GM20431 (cell line): Measurements from ENCODE around the gene ADIPOQ.
"Not testable (repeated sequence)": the region's sequence is repeated elsewhere in the genome, so short reads cannot be mapped to it uniquely, and the experiment has no call there.

Experiments
- in situ Hi-C: fragments of 300-500 bp; cut with MseI, MboI; formaldehyde crosslinking; loops from one replicate; pipeline ENCODE4 v1.15.0; 2020; ENCODE audit warnings: low sequenced_read_pairs; ENCODE audit not compliant: unreplicated experiment

The ADIPOQ gene

DNA sequence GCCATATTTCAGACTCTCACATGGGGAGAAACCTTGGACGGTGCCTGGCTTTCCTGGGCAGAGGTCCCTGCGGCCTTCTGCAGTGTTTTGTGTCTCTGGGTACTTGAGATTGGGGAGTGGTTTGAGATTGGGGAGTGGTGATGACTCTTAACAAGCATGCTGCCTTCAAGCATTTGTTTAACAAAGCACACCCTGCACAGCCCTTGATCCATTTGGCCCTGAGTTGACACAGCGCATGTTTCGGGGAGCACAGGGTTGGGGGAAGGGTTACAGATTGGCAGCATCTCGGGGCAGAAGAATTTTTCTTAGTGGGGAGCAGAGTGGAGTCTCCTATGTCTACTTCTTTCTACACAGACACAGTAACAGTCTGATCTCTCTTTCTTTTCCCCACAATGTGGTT lies 23.6 kb downstream of the ADIPOQ start:
- in situ Hi-C loops, result not testable (repeated sequence)

DNA sequence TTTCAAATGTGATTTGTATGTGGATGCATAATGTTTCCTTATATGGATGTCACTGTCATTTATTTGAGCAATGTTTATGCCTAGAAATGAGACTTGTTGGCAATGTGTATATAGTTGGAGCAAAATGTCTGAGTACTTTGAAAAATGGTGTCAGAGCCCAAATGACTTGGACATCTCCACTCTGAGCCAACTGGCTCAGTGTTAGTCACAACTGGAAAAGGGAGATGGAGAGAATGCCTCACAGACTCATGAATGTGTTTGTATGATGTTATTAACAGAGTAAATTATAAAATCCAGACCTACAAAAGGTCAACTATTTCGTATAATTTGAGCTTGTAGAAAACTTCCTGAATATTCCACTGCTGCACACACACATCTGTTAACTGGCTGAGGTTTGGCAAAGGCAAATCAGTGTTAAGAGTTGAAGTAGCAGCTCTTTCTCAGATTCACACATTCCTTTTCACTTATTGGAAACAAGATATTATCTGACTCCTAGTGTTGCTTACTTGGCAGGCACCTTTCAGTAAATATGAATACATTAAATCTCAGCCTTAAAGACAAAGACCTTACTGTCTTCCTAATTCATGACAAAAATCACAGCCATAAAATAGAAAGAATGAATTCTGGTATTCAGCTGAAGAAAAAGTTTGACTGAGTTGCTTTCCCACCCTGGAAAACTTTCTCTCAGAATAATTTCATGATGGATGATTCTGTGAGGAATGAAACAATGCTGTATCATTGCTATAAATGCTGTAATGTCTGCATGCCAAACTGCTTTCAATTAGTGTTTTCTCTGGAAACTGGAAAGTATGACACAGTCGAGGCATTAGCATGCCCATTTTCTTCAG lies 27.0 kb downstream of the ADIPOQ start:
- in situ Hi-C loops, result no loop called here

DNA sequence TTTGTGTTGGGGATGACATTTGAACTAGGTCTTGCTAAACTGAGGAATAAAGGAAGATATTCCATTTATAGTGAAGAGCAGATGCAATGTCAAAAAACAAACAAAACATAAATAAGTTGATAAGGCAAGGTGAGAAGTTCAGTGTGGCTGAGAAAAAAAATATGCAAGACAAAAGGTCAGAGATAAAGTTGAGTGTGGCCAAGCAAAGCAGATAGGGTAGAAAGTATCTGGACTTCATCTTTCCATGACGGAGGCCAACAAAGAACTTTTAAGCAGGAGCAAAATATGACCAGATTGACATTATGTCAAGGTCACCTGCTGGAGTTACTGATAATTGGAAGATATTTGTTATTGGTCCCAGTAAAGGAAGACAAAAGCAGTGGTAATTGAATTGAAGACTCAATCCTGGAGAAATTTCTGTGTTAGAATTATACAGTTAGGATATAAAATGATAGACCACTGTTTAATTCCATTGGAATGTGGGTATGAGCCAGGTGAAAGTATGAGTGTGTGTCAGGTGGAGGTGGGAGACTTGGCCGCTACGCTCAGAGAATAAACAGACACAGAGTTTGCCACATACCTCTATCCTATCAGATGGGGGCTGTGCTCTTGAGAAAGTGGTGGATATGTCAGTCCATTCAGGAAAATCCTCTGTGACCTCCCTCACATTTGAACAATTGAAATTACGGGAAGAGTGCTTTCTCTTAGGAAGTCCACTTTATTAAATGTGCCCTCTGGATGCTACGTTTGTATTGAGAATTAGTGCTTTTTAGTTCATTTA lies 28.1 kb downstream of the ADIPOQ start:
- in situ Hi-C loops, result no loop called here

DNA sequence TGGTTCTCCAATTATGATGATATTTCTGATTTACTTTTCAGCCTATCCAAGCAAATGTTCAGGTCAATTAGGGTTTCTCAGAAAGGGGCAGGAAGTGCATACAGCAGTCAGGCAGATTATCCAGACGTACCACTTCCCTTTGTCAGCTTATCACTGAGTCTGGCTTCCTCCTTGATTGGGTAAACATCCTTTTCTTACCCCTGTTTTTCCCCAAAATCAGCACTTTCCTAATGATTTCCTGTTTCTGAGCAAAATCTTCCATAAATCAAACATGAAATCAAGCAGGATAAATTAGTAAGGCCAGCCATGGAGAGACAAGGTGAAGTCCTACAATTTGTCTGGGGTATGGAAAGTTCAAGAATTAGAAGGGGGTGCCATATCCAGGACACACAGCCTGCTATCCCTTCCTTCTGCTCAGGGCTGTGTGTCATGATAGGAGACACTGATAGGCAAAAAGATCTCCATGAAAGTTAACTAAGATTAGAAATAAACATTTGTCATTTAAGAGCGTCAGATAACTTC lies 29.0 kb downstream of the ADIPOQ start:
- in situ Hi-C loops, result no loop called here

DNA sequence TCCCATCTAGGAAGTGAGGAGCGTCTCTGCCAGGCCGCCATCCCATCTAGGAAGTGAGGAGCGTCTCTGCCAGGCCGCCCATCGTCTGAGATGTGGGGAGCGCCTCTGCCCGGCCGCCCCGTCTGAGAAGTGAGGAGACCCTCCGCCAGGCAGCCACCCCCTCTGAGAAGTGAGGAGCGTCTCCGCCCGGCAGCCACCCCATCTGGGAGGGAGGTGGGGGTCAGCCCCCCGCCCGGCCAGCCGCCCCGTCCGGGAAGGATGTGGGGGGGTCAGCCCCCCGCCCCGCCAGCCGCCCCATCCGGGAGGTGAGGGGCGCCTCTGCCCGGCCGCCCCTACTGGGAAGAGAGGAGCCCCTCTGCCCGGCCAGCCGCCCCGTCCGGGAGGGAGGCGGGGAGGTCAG lies 31.3 kb downstream of the ADIPOQ start:
- in situ Hi-C loops, result not testable (repeated sequence)

DNA sequence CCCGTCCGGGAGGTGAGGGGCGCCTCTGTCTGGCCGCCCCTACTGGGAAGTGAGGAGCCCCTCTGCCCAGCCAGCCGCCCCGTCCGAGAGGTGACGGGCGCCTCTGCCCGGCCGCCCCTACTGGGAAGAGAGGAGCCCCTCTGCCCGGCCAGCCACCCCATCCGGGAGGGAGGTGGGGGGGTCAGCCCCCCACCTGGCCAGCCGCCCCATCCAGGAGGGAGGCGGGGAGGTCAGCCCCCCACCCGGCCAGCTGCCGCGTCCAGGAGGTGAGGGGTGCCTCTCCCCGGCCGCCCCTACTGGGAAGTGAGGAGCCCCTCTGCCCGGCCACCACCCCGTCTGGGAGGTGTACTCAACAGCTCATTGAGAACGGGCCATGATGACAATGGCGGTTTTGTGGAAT lies 31.7 kb downstream of the ADIPOQ start:
- in situ Hi-C loops, result not testable (repeated sequence)

DNA sequence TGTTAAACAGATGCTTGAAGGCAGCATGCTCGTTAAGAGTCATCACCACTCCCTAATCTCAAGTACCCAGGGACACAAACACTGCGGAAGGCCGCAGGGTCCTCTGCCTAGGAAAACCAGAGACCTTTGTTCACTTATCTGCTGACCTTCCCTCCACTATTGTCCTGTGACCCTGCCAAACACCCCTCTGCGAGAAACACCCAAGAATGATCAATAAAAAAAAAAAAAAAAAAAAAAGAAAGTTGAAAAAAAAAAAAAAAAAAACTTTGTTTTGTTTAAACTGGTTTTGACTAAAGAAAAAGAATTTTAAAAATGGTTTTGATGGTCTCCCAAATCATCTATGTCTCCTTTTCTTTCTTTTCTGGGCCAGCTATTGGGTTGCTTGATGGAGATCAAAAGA lies 32.3 kb downstream of the ADIPOQ start:
- in situ Hi-C loops, result not testable (repeated sequence)

DNA sequence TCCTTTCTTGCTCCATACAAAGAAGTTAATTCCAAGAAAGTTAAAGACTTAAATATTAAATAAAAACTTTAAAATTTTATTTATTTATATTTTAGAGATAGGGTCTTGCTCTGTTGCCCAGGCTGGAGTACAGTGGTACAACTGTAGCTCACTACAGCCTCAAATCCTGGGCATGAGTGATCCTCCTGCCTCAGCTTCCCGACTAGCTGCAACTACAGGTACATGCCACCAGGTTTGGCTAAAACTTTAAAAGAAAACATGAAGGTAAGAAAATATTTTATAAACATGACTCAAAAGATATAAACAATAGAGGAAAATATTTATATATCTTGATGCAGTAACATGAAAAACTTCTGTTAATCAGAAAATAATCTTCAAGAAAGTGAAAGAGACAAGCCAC lies 33.2 kb downstream of the ADIPOQ start:
- in situ Hi-C loops, result no loop called here

DNA sequence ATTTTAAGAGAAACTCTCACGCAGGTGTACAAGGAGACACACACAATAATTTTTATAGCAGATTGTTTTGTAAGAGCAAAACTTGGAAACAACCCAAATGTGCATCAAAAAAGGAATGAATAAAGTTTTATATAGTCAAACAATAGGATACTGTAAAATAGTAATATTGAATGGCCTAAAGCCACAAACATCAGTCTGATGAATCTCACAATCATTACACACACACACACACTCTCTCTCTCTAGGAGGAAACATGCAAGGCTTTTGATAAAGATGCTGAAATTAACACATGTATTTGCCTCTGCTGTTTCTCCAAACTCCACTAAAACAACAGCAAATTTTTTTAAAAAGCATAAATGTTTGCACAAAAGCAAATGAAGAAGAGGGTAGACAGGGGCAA lies 37.3 kb downstream of the ADIPOQ start:
- in situ Hi-C loops, result no loop called here

DNA sequence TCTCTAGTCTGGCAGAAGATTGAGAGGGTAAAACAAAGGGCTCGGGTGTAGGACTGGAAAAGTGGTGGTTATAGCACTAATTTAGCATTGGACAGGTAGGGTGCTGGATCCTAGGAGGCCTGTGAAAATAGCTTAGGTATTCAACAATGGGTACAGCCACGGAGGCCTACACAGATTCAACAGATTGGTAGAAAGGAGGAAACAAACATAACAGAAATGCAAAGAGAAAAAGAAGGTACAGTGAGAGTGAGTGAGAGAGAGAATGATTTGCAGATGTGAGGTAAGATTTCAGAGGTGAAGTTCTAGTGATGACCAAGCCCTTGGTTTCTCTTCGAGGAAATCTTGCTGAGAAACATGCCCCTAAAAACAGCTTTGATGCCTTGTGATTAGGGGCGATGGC lies 37.9 kb downstream of the ADIPOQ start:
- in situ Hi-C loops, result no loop called here

DNA sequence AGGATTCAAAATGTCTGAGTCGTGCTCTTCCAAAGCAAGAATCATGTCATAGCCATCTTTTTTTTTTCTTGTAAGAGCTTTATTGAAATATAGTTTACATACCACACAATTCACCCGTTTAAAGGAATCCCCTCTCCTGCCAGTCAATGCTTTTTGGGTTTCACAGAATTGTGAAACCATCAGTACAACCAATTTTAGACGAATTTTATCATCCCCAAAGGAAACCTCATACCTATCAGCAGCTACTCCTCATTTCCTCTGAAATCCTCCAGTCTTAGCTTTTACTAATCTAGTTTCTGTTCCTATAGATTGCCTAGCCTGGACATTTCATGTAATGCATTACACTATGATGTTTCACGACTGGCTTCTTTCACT lies 39.6 kb downstream of the ADIPOQ start:
- in situ Hi-C loops, result no loop called here

DNA sequence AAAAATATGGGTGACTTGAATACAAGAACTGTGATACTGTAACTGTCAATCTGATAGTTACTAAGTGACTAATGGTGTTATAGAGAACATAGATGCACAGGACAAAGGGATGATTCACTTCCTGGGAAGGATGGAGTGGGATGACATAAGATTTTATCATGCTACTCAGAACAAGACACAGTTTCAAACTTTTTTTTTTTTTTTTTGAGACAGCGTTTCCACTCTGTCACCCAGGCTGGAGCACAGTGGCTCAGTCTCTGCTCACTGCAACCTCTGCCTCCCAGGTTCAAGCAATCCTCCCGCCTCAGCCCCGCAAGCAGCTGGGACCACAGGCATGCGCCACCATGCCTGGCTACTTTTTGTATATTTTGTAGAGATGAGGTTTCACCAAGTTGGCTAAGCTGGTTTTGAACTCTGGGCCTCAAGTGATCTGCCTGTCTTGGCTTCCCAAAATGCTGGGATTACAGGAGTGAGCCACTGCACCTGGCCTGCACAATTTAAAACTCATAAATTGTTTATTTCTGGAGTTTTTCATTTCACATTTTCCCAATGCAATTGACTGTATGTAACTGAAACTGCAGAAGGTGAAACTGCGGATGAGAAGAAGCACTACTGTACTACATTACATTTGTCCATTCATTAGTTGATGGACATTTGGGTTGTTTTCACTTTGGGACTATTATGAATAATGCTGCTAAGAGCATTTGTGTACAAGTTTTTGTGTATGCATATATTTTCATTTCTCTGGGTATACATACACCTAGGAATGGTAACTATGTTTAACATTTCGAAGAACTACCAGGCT lies 40.6 kb downstream of the ADIPOQ start:
- in situ Hi-C loops, result no loop called here

DNA sequence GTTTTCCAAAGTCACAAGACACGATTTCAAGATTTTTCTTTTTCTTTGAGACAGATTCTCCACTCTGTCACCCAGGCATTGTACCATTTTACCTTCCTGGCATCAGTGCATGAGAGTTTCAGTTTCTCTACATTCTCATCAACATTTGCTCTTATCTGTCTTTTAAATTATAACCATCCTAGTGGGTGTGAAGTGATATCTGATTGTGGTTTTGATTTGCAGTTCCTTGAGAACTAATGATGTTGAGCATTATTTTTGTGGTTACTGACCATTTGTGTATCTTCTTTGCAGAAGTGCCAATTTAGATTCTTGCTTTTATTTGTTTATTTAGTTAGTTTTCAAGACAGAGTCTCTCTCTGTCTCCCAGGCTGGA lies 41.2 kb downstream of the ADIPOQ start:
- in situ Hi-C loops, result no loop called here

DNA sequence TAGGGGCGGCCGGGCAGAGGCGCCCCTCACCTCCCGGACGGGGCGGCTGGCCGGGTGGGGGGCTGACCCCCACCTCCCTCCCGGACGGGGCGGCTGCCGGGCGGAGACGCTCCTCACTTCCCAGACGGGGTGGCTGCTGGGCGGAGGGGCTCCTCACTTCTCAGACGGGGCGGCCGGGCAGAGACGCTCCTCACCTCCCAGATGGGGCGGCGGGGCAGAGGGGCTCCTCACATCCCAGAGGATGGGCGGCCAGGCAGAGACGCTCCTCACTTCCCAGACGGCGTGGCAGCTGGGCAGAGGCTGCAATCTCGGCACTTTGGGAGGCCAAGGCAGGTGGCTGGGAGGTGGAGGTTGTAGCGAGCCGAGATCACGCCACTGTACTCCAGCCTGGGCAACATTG lies 42.4 kb downstream of the ADIPOQ start:
- in situ Hi-C loops, result not testable (repeated sequence)

DNA sequence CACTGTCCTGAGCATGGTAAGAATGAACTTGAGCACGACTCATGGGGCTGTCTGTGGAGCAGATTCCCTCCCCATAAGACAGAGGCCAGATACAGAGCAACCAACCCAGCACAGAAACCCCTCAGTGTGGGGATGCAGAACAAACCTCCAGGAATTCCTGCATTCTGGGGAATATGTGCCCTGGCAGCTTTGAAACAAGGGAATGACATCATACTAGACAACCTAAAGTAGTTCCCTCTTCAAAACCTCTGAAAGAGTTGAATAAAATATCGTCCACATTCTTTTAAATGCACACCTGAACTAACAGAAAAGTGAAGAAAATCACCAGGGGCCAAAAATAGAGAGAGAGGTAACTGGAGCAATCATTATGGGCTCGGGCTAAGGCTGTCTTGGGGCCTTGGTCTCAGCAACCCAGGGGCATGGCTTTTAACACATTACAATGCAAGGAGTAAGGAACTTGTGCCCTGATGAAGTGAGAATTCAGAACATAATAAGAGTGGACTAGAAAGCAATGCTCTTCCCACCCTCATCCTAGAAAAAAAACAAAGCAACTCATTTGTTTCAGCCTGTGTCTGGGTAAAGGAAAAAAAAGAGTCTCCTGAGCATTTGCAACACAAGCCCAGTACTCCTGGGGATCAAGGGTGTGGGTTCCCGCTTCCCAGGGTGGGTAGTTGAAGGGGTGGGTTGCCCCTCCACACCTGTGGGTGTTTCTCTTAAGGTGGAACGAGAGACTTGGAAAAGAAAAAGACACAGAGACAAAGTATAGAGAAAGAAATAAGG lies 43.9 kb downstream of the ADIPOQ start:
- in situ Hi-C loops, result no loop called here

DNA sequence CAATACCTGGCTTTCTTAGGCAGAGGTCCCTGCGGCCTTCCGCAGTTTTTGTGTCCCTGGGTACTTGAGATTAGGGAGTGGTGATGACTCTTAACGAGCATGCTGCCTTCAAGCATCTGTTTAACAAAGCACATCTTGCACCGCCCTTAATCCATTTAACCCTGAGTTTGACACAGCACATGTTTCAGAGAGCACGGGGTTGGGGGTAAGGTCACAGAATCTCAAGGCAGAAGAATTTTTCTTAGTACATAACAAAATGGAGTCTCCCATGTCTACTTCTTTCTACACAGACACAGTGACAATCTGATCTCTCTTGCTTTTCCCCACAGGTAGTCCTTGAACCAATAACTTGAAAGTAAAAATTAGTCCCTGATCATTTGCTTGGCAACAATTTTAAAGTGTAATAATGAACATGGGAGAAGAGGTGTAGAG lies 45.0 kb downstream of the ADIPOQ start:
- in situ Hi-C loops, result not testable (repeated sequence)

DNA sequence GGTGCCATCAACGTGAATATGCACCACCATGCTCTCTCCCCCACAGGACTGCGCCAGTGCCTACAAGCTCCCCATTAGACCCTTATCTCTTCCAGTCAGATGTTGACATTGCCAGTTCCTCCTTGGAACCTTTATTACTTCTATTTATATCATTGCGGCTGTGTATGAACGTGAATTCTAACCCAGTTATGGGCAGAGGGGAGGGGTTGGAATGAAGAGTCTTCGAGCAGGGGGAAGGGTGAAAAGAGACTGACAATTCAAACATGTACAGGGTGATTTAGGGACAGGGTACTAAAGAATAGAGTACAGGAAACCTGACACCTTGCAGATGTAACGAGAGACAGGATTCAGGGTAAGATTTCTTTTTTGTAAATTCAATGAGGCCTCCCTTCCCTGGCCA lies 46.1 kb downstream of the ADIPOQ start:
- in situ Hi-C loops, result no loop called here

DNA sequence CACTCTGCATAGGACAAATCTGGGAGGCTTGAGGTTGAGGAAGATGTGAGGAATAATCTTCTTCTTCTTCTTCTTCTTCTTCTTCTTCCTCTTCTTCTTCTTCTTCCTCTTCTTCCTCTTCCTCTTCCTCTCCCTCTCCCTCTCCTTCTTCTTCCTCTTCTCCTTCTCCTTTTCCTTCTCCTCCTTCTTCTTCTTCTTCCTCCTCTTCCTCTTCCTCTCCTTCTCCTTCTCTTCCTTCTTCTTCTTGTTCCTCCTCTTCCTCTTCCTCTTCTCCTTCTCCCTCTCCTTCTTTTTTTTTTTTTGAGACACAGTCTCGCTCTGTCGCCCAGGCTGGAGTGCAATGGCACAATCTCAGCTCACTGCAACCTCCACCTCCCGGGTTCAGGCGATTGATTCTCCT lies 47.2 kb downstream of the ADIPOQ start:
- in situ Hi-C loops, result not testable (repeated sequence)

DNA sequence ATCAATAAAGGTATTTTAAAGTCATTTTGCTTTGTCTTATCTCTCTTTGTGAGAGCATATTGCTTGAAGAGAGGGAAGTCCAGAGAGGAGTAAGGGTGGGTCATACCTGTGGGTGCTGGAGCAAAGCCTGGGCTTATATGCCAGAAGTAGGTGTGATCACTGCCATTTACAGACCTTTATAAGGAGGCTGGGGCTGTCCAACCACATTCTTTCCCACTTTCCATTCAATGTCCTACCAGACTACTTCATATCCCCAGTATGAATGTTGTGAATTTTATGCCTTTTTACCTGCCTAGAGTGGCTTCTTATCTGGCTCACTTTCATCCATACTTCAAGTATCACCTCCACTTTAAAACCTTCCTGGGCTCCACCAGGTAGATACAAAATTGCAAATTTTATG lies 48.4 kb downstream of the ADIPOQ start:
- in situ Hi-C loops, result no loop called here

DNA sequence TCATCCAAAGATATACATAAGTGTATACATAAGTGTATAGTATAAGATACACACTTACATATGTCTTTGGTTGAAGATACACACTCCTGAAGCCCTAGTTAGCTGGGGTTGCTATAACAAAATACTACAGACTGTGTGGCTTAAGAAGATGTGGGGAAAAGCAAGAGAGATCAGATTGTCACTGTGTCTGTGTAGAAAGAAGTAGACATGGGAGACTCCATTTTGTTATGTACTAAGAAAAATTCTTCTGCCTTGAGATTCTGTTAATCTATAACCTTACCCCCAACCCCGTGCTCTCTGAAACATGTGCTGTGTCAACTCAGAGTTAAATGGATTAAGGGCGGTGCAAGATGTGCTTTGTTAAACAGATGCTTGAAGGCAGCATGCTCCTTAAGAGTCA lies 50.6 kb downstream of the ADIPOQ start:
- in situ Hi-C loops, result not testable (repeated sequence)
